GM12892 (cell line): Measurements from ENCODE around the gene ACSF3.

Source experiments
- DNase-seq: peaks from one replicate; pipeline ENCODE4 v3.0.0; 2011; ENCODE audit not compliant: insufficient read length
- FAIRE-seq: peaks from 2 replicates; lab custom pipeline; 2011; peaks lifted over from hg19 to GRCh38; lab: Jason Lieb, UNC
- POLR2A ChIP-seq: IDR thresholded peaks from 2 replicates; pipeline ENCODE4 v1.6.1; 2011; ENCODE audit warnings: low read depth, low read length, control low read depth
- POLR2AphosphoS5 ChIP-seq: IDR thresholded peaks from 2 replicates; pipeline ENCODE4 v1.6.1; 2011; ENCODE audit warnings: low read depth, low read length, control low read depth
- TAF1 ChIP-seq: IDR thresholded peaks from 2 replicates; pipeline ENCODE4 v1.6.1; 2011; ENCODE audit warnings: low read depth, mild to moderate bottlenecking, control low read depth, low read length, borderline replicate concordance

Gene ACSF3

GRCh38 chr16:89050119-89050867, 43.4 kb upstream of the ACSF3 start:
- FAIRE-seq, result no peak
- no peak for TF ChIP-seq POLR2AphosphoS5
- no peak for TF ChIP-seq POLR2A
- no peak for TF ChIP-seq TAF1
- DNase-seq, result no peak

- no peak for FAIRE-seq
- TF ChIP-seq POLR2A, result no peak
- TF ChIP-seq TAF1, result no peak
- TF ChIP-seq POLR2AphosphoS5, result no peak
- DNase-seq, result no peak
Observed at GRCh38 chr16:89050868-89051311, 42.8 kb upstream of the ACSF3 start.

GRCh38 chr16:89051521-89052166, 42.0 kb upstream of the ACSF3 start:
- no peak for FAIRE-seq
- DNase-seq, result no peak
- TF ChIP-seq POLR2A (no peak), TAF1 (no peak)

GRCh38 chr16:89052191-89052889, 41.3 kb upstream of the ACSF3 start:
- no peak for DNase-seq
- FAIRE-seq, result no peak
- no peak for TF ChIP-seq POLR2A
- TF ChIP-seq TAF1, result no peak
- TF ChIP-seq POLR2AphosphoS5, result no peak

- FAIRE-seq, result no peak
- DNase-seq, result no peak
- TF ChIP-seq TAF1 (no peak), POLR2AphosphoS5 (no peak), POLR2A (no peak)
Observed at GRCh38 chr16:89052890-89053724, 40.5 kb upstream of the ACSF3 start.

- TF ChIP-seq POLR2A, result no peak
- FAIRE-seq (no peak), DNase-seq (no peak)
Observed at GRCh38 chr16:89053725-89054029, 40.0 kb upstream of the ACSF3 start.

GRCh38 chr16:89054261-89054661, 39.4 kb upstream of the ACSF3 start:
- FAIRE-seq, result no peak

GRCh38 chr16:89054714-89055113, 38.9 kb upstream of the ACSF3 start:
- FAIRE-seq, result no peak
- TF ChIP-seq POLR2A (no peak), TAF1 (no peak), POLR2AphosphoS5 (no peak)
- no peak for DNase-seq

More at GRCh38 chr16:89054261-89054661, 39.4 kb upstream of the ACSF3 start:
- no peak for DNase-seq
- TF ChIP-seq POLR2A (no peak), POLR2AphosphoS5 (no peak), TAF1 (no peak)

- no peak for DNase-seq
- TF ChIP-seq POLR2A (no peak), POLR2AphosphoS5 (no peak), TAF1 (no peak)
Observed at GRCh38 chr16:89055313-89055712, 38.3 kb upstream of the ACSF3 start.

GRCh38 chr16:89055894-89056555, 37.6 kb upstream of the ACSF3 start:
- no peak for DNase-seq

More at GRCh38 chr16:89055313-89055712, 38.3 kb upstream of the ACSF3 start:
- no peak for FAIRE-seq

GRCh38 chr16:89056592-89056991, 37.1 kb upstream of the ACSF3 start:
- TF ChIP-seq TAF1 (no peak), POLR2A (no peak), POLR2AphosphoS5 (no peak)
- no peak for FAIRE-seq
- no peak for DNase-seq

More at GRCh38 chr16:89055894-89056555, 37.6 kb upstream of the ACSF3 start:
- TF ChIP-seq POLR2A, result no peak
- TF ChIP-seq TAF1, result no peak
- TF ChIP-seq POLR2AphosphoS5, result no peak
- FAIRE-seq, result no peak

- no peak for FAIRE-seq
Observed at GRCh38 chr16:89057738-89058137, 35.9 kb upstream of the ACSF3 start.

More at GRCh38 chr16:89057738-89058137, 35.9 kb upstream of the ACSF3 start:
- TF ChIP-seq TAF1, result no peak
- TF ChIP-seq POLR2AphosphoS5, result no peak
- no peak for TF ChIP-seq POLR2A
- no peak for DNase-seq
